NCI-H1930 (cell line): ENCODE results near the gene ACVR2B.

Experiments used
- DNase-seq, 2 experiments: peaks; one replicate each; lab custom pipeline; 2025; lab: John Stamatoyannopoulos, UW

The ACVR2B gene

DNA sequence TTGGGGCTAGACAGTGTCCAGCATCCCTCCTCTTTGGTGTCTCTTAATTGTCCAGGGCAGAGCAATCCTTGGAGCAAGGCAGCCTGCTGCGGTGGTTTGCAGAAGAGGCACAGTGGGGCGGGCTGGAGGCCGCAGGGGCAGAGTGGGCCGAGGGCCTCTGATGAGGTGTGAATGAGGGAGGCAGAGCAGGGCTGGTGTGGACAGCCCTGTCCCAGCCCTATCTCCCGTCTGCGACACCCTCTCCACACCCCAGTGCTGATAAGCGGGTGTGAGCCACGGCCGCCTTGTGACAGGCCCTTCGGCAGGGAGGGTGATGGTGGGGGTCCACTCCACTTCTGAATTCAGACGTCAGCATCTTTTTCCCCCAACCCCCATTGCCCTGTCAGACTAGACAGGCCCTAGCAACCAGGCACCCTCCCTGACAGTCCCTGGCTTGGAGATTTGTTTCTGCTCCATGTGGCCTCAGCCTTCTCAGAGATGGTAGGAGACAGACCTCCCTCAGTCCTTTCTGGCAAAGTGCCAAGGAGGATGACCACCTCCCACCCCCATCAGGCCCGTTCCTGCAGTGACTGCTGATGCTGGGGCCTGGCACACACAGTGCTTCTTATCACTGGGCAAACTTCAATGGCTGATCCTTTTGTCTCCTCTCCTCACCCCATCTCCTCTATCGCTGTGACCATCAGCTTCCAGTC is 79.7 kb downstream of the ACVR2B start:
- no peak for DNase-seq

DNA sequence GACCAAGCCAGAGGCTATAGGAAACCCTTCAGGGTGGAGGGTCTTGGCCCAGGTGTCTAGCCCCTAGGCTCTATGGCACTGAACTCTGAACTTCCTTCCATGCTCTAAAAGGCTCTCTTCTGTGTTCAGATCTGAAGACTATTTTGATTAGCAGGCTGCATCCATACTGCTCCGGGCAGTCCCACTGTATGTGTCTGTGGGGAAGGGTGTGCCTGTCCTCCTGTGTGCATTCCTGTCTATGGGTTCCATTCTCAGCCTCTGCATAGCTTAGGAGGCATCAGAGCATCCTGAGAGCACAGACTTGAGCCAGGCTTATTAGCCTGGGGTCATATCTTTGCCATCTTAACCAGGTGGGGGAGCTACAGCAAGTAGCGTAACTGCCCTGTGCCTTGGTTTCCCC is 80.5 kb downstream of the ACVR2B start:
- DNase-seq: no peak

DNA sequence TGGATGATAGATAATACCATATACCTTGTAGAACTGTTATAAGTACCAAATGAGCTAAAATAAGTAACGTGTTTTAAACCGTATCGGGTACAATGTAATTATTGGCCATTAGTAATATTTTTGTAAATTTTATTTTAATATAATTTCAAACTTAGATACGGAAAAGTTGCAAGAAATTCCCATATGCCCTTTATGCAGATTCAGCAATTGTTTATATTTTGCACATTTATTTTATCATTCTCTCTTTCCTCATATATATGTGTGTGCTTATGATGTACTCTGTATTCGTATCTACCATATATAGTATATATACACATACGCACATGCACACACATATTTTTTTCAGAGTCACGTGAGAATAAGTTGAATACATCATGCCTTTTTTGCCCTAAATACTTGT is 80.9 kb downstream of the ACVR2B start:
- no peak for DNase-seq

DNA sequence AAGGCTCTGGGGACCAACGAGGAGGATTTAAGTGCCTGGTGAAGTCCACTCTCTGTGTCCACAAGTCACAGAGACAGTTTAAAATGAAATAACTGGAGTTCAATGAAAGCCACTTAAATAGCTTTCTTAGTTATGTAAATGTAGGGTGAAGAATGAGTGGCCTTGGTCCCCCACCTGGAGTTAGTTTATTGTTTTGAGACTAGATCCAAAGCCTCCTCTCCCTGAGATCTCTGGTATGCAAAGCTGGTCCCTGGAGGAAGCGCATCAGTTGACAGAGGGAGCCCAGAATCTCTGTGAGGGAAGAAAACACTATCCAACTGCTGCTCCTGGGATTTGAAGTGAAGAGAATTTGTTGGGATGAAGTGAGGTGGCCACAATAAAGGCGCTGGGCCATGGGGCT is 83.0 kb downstream of the ACVR2B start:
- DNase-seq: no peak

DNA sequence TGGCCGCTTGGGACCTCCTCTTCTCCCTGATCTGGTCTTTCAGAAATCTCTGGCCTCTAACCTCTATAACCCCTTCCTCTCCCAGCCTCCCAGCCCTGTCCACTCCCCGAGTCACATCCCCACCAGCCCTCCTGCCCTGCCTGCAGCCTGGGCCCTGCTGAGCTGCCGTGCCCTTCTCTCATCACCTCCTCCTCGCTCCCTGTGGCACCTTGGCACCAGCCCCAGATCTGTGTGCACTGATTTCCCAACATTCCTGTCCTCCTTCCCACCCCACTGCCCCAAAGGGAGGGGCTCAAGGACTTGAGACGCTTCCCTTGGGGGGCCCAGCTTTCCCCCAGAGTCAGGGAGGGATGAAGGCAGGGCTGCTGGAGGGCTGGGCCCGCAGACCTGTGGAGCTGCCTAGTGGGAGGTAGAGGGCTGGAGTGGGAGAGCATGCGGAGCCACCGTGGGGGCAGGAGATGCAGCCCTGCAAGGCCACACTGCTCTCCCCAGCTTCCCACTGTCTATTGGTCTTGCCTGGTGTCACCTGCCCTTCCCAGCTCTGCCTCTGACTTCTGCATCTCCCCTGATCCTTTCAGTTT is 85.2 kb downstream of the ACVR2B start:
- no peak for DNase-seq

DNA sequence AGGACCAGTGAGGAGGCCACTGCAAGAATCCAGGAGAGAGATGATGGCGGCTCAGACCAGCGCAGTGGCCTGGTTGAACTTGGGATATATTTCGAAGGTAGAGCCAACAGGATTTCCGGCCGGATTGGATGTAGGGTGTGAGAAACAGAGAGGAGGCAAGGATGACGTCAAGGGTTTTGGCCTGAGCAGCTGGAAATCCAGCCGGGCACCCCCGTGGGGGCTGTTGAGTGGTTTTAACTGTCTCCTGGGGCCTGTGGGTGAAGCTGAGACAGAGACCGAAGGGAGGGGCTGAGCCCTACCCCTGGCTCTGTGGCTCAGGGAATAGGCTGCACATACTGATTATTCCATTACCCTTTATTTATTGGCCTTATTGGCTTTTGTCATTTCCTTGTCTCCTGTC is 88.1 kb downstream of the ACVR2B start:
- DNase-seq: no peak
